ENCODE results near the gene IPO13.

IPO13 gene

GRCh38 chr1:43921022-43921421 lies 25.7 kb upstream of the IPO13 start:
- TF ChIP-seq, protein P1, sequence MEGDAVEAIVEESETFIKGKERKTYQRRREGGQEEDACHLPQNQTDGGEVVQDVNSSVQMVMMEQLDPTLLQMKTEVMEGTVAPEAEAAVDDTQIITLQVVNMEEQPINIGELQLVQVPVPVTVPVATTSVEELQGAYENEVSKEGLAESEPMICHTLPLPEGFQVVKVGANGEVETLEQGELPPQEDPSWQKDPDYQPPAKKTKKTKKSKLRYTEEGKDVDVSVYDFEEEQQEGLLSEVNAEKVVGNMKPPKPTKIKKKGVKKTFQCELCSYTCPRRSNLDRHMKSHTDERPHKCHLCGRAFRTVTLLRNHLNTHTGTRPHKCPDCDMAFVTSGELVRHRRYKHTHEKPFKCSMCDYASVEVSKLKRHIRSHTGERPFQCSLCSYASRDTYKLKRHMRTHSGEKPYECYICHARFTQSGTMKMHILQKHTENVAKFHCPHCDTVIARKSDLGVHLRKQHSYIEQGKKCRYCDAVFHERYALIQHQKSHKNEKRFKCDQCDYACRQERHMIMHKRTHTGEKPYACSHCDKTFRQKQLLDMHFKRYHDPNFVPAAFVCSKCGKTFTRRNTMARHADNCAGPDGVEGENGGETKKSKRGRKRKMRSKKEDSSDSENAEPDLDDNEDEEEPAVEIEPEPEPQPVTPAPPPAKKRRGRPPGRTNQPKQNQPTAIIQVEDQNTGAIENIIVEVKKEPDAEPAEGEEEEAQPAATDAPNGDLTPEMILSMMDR (IDR thresholded peaks at IDR 0.05; ENCODE audit: insufficient read depth, low read length, missing control alignments), result no peak
- H3K4me3 ChIP-seq (ENCODE audit: low read depth, low read length), result no peak overlapping the region
- DNase-seq (ENCODE audit: low read depth, low spot score), result no peak
- ChIA-PET POLR2A (interaction anchor here (0.7 to 1.2 kb wide), 2 partner anchors 13 to 62 kb away, joined by 3 read pairs; partner anchors contain the start of gene ARTN), CTCF (interaction anchor here (1.0 to 9.5 kb wide), 3 partner anchors 8 to 157 kb away, joined by 5 to 109 read pairs (median 6); partner anchors contain the start of gene ARTN)

GRCh38 chr1:43924516-43924915 lies 22.2 kb upstream of the IPO13 start:
- TF ChIP-seq, protein P1 (IDR thresholded peaks at IDR 0.05; ENCODE audit: insufficient read depth, low read length, missing control alignments), result no peak
- POLR2A ChIA-PET, result no interaction called here
- CTCF ChIA-PET, result interaction anchor here (0.5 to 9.5 kb wide), 3 partner anchors 10 to 210 kb away, joined by 3 to 109 read pairs (median 15); partner anchors contain the start of gene ARTN
- DNase-seq (ENCODE audit: low read depth, low spot score), result no peak
- H3K4me3 ChIP-seq (ENCODE audit: low read depth, low read length), result no peak overlapping the region

GRCh38 chr1:43925846-43926245 lies 20.9 kb upstream of the IPO13 start:
- DNase-seq (ENCODE audit: low read depth, low spot score), result no peak
- TF ChIP-seq, protein P1 (IDR thresholded peaks at IDR 0.05; ENCODE audit: insufficient read depth, low read length, missing control alignments), result no peak
- H3K4me3 ChIP-seq (ENCODE audit: low read depth, low read length), result no peak overlapping the region
- ChIA-PET CTCF (interaction anchor here (0.6 to 9.5 kb wide), 5 partner anchors 8 to 162 kb away, joined by 3 to 109 read pairs (median 4); partner anchors contain the start of gene ARTN), POLR2A (no interaction called here)

DNA sequence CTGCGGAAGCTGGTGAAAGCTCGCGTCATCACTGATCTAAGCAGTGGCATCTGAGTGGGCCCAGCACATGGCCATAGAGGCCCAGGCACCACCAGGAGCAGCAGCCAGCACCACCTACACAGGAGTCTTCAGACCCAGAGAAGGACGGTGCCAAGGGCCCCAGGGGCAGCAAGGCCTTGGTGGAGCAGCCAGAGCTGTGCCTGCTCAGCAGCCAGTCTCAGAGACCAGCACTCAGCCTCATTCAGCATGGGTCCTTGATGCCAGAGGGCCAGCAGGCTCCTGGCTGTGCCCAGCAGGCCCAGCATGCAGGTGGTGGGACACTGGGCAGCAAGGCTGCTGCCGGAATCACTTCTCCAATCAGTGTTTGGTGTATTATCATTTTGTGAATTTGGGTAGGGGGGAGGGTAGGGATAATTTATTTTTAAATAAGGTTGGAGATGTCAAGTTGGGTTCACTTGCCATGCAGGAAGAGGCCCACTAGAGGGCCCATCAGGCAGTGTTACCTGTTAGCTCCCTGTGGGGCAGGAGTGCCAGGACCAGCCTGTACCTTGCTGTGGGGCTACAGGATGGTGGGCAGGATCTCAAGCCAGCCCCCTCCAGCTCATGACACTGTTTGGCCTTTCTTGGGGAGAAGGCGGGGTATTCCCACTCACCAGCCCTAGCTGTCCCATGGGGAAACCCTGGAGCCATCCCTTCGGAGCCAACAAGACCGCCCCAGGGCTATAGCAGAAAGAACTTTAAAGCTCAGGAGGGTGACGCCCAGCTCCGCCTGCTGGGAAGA lies 16.4 kb upstream of the IPO13 start:
- no peak overlapping the region for H3K4me3 ChIP-seq (ENCODE audit: low read depth, low read length)
- no peak for DNase-seq (ENCODE audit: low read depth, low spot score)
- ChIA-PET POLR2A (interaction anchor here (0.6 kb wide), 1 partner anchor 16 kb away, joined by 3 read pairs; no protein-coding TSS in a partner anchor), CTCF (interaction anchor here (1.0 to 14.4 kb wide), 6 partner anchors 10 to 168 kb away, joined by 3 to 1004 read pairs (median 5); partner anchors contain the start of gene IPO13)
- TF ChIP-seq, protein P1 (IDR thresholded peaks at IDR 0.05; ENCODE audit: insufficient read depth, low read length, missing control alignments), result no peak

GRCh38 chr1:43930949-43931275 lies 15.8 kb upstream of the IPO13 start:
- ChIA-PET CTCF (interaction anchor here (1.0 to 14.4 kb wide), 6 partner anchors 9 to 168 kb away, joined by 3 to 1004 read pairs (median 5); partner anchors contain the start of gene IPO13), POLR2A (no interaction called here)
- DNase-seq (ENCODE audit: low read depth, low spot score), result no peak
- TF ChIP-seq, protein P1 (IDR thresholded peaks at IDR 0.05; ENCODE audit: insufficient read depth, low read length, missing control alignments), result no peak
- H3K4me3 ChIP-seq (ENCODE audit: low read depth, low read length), result no peak overlapping the region
